Stimulated activated CD4-positive, alpha-beta T cell treated with anti-CD3 and anti-CD28 coated beads, Interleukin-4, amount 100 ng/mL, for 48 hours (primary cell): ENCODE results near the gene DMXL2.
A peak's percentile ranks its signal among the peaks of the same experiment; 100 is the strongest.
"Not testable (repeated sequence)": the region's sequence is repeated elsewhere in the genome, so short reads cannot be mapped to it uniquely, and the experiment has no call there.

Experiments used
- DNase-seq, 2 donors: peaks; one replicate each; pipeline ENCODE4 v3.0.0-alpha.2; 2020; ENCODE audit warnings: low read depth in 2 of 2

Gene DMXL2, protein sequence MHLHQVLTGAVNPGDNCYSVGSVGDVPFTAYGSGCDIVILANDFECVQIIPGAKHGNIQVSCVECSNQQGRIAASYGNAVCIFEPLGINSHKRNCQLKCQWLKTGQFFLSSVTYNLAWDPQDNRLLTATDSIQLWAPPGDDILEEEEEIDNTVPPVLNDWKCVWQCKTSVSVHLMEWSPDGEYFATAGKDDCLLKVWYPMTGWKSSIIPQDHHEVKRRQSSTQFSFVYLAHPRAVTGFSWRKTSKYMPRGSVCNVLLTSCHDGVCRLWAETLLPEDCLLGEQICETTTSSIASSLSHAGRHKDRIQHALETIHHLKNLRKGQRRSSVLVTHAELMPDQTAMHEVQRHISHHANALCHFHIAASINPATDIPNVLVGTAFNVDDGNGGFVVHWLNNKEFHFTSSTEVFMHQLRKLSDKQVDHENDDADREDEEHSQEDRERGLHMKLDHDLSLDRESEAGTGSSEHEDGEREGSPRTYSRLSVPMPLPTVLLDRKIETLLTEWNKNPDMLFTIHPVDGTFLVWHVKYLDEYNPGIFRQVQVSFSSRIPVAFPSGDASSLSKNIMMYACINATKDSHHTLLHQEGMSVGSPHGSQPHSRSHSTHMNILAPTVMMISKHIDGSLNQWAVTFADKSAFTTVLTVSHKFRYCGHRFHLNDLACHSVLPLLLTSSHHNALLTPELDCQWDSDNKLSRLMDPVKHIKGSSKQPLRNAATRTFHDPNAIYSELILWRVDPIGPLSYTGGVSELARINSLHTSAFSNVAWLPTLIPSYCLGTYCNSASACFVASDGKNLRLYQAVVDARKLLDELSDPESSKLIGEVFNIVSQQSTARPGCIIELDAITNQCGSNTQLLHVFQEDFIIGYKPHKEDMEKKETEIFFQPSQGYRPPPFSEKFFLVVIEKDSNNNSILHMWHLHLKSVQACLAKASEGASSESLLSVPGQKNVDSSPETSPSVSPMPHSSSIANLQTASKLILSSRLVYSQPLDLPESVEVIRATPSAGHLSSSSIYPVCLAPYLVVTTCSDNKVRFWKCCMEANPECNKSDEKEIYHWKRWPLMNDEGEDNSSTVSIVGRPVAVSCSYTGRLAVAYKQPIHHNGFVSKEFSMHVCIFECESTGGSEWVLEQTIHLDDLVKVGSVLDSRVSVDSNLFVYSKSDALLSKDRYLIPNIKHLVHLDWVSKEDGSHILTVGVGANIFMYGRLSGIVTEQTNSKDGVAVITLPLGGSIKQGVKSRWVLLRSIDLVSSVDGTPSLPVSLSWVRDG (N-terminal part only)

DNA sequence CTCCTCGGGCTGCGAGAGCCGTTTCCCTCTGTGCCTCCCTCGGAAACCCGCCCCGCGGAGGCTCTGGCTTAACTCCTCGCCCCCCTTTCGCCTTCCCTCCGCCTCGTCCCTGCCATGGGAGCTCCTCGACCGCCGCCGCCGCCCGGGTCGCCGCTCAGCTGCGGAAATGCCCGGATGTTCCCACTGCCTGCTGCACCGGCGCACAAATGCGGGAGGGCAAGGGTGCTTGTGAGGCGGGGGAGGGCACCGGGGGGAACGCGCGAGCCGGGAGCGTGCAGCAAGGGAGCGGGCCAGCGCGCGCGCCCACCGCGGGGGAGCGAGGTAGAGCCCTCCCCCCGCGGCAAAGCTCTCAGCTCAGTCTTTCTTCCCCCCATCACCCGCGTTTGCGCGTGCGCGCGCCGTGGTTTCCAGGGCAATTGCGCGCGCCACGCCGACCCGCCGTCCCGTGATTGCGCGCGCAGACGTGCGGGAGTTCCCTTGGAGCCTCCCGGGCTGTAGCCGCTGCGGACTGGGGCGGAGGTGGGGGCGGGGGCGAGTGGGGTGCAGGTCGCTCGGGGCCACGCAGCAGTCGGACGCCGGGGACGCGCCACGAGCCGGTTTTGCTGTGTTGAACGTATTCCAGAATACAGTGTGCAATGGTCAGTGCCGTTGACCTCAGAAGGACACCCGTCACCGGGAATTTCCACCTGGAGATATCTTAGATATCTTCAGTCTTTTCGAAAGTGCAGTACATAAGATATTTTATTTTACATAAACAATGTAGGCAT is at the start of gene DMXL2:
TSS of gene DMXL2 (minus strand) at position 168 of the 767 bp plus-strand sequence. CDS start 226 bp downstream, outside the sequence.
- peak; percentile 63 to 73 for DNase-seq

DNA sequence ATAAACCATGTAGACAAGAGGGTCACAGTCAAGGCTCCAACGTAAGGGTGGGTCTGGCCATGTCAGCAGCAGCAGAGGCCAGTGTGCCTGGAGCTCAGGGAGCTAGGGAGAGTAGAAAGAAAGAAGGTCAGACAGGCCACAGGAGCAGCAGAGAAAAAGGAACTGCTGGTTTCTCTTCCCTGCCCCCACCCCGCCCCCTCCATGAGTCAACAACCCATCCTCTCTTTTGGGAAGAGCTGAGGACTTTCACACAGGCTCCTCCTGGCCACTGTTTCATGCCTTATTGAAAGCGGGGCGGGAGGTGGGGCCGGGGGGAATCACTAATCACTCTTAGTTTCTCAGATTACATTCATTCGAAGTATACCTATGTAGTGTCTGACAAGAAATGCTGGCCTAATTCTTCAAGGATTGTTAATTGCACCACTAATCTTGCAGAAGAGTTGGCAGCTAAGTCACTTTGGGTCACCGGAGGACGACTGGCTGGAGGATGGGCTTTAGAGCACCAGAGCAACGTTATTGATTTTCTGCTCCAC is 49.6 kb upstream of the DMXL2 start:
- DNase-seq = no peak

GRCh38 chr15:51669381-51669780 is 46.8 kb upstream of the DMXL2 start:
- DNase-seq = no peak

DNA sequence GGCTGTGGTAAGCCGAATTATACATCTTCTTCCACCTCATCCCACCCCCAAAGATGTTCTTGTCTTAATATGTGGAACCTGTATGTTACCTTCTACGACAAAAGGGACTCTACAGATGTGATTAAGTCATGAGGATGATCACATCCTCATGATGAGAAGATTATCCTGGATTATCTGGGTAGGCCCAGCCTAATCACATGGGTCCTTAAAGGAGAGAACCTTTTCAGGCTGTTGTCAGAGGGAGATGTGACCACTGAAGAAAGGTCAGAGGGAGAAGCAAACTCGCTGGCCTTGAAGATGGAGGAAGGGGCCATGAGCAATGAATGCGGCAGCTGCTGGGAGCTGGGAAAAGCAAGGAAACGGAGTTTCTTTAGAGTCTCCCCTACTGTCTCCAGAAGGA is 45.9 kb upstream of the DMXL2 start:
- DNase-seq = no peak

GRCh38 chr15:51667478-51667877 is 44.9 kb upstream of the DMXL2 start:
- DNase-seq = no peak

GRCh38 chr15:51661072-51661471 is 38.5 kb upstream of the DMXL2 start:
- DNase-seq = no peak

DNA sequence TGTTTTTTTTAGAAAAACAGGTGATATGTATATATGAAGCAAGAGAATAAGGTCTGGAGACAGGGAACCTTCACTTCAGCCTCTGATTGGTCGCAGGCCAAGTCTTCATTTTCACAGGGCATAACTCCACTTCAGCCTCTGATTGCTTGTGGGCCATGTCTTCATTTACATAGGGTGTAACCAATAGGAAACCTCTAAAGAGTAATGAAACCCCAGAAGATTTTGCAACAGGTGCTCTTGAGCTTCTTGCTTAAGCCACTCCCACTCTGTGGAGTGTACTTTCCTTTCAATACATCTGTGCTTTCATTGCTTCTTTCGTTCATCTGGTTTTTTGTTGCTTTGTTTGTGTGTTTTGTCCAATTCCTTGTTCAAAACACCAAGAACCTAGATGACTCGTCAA is 36.1 kb upstream of the DMXL2 start:
- DNase-seq = no peak

DNA sequence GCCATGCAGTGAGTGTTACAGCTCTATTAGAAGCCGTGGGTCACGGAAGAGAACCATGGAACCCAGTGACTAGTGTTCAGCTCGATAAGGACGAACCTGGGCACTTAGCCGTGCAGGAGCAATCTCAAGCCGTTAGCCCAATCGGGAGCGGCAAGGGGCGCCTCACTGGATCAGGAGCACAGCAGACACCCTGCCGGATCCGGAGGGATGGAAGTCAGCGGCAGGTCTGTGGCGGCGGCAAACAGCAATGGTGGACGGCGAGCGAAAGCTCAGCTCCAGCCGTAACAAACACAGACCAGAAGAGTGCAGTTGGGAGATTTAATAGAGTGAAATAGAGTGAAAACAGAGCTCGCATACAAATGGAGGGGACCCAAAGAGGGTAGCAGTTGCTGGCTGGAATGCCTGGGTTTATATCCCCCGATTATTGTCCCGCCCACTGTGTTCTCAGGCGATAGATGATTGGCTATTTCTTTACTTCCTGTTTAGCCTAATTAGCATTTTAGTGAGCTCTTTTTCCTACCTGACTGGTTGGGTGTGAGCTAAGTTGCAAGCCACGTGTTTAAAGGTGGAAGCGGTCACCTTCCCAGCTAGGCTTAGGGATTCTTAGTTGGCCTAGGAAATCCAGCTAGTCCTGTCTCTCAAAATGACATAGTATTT is 33.0 kb upstream of the DMXL2 start:
- not testable (repeated sequence) for DNase-seq

- no peak for DNase-seq
Measured at GRCh38 chr15:51652084-51652668, 29.6 kb upstream of the DMXL2 start.

- peak in 1 of 2 donors; percentile 13 for DNase-seq
Measured at GRCh38 chr15:51649659-51650521, 27.3 kb upstream of the DMXL2 start.

- DNase-seq = not testable (repeated sequence)
Measured at GRCh38 chr15:51648643-51649042, 26.1 kb upstream of the DMXL2 start.

DNA sequence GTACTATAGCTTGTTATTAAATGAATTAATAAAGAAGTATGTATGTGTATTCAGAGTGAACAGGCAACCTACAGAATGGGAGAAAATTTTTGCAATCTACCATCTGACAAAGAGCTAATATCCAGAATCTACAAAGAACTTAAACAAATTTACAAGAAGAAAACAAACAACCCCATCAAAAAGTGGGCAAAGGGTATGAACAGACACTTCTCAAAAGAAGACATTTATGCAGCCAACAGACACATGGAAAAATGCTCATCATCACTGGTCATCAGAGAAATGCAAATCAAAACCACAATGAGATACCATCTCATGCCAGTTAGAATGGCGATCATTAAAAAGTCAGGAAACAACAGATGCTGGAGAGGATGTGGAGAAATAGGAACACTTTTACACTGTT is 25.5 kb upstream of the DMXL2 start:
- DNase-seq = not testable (repeated sequence)

DNA sequence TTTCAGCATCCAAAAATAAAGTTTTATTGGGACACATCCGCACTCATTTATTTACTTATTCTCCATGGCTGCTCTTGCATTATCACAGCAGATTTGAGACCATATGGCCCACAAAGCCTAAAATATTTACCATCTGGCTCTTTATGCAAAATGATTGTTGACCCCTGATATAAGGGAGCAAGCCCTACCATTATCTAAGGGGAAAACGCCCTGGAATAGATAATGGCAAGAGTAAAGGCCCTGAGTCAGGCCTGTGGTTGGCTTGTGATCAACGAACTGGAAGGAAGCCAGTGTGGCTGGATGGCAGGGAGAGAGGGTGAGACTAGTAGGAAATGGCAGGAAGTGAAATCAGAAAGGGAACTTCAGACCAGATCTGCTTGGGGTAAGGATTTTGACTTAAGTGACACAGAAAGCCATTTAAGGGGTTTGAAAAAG is 24.6 kb upstream of the DMXL2 start:
- no peak for DNase-seq

DNA sequence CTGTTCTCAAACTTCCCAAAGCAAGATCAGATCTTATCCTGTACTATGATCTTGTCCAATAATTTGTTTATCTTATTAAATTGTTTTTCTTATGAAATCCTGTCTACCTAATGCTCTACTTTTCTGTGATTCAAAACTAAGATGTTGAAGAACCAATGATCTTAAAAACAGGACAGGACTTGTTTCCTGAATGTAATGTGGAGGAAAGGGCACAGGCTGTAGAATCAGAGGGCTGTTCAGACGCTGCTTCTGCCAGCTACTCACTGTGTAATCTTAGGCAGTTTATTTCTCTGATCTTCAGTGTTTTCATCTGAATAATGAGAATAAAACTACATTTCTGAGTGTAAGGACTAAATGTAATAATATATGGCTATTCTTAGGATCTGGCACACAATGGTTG is 20.1 kb upstream of the DMXL2 start:
- no peak for DNase-seq

GRCh38 chr15:51641490-51642130 is 19.0 kb upstream of the DMXL2 start:
- DNase-seq = no peak

- no peak for DNase-seq
Measured at GRCh38 chr15:51634591-51635198, 12.1 kb upstream of the DMXL2 start.

DNA sequence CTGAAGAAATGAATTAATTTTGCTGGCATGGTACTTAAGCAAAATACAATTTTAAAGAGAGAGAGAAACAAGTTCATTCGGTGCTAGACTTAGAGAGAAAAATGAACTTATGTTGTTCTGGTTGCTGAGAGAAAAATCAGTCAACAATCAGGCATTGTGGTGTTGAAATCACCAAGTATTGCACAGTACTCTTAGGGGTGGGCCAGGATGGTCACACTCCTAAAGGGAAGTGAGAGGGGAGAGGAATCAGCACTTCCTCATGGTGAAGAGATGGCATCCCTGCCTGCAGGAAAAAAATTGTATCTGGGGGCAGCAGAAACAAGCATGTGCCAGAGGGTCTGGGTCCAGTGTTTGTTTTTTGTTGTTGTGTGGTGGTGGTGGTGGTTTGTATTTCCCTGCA is 7.0 kb upstream of the DMXL2 start:
- DNase-seq = no peak

DNA sequence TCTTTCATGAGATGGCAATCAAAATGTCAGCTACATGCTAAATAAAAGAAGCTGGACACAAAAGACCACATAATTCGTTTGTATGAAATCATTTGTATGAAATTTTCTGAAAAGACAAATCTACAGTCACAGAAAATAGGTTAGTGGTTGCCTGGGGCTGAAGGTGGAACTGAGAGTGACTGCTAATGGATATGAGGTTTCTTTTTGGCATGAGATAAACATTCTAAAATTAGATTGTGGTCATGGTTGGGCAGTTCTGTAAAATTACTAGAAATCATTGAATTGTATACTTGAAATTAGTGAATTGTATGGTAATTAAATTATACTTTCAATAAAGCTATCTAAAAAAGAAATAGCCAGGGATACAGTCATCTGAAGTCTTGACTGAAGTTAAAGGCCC is 2.7 kb upstream of the DMXL2 start:
- no peak for DNase-seq
